Mononuclear cell (primary cell): ENCODE measurements around the gene NOL9. TPM values are rescaled to one million over a fixed set of nuclear protein-coding genes. Genes with fewer than 3 reads are reported as not detected.

Source experiments
- H3K27me3 ChIP-seq: 2 replicates; pipeline ENCODE4 v1.6.0; 2011; ENCODE audit warnings: low read length, control low read depth; ENCODE audit not compliant: insufficient read depth
- H3K4me1 ChIP-seq: 2 replicates; pipeline ENCODE4 v1.5.1; 2011; ENCODE audit warnings: mild to moderate bottlenecking, low read length, control low read depth; ENCODE audit not compliant: insufficient read depth
- H3K4me3 ChIP-seq: 2 replicates; pipeline ENCODE4 v1.5.1; 2011; ENCODE audit warnings: mild to moderate bottlenecking, low read length, moderate library complexity
- H3K9me3 ChIP-seq: 2 replicates; pipeline ENCODE4 v1.5.1; 2011; ENCODE audit warnings: low read depth, mild to moderate bottlenecking, control low read depth, low read length
- total RNA-seq: library from RNA; depleted of rRNA; stranded (reverse); fragments of >200 nt; gene quantifications from one replicate; pipeline ENCODE4 v1.2.3, GENCODE V29; 2012

NOL9 gene
- total RNA-seq, 1 donor, result 73.4 TPM

GRCh38 chr1:6488602-6489382 is 65.5 kb downstream of the NOL9 start:
- Histone ChIP-seq H3K9me3 (no peaks in the 10 kb centered on the region), H3K4me3 (no peak overlapping the region), H3K4me1 (peaks cover 10% of the 10 kb centered on the region), H3K27me3 (peaks cover 14% of the 10 kb centered on the region)

DNA sequence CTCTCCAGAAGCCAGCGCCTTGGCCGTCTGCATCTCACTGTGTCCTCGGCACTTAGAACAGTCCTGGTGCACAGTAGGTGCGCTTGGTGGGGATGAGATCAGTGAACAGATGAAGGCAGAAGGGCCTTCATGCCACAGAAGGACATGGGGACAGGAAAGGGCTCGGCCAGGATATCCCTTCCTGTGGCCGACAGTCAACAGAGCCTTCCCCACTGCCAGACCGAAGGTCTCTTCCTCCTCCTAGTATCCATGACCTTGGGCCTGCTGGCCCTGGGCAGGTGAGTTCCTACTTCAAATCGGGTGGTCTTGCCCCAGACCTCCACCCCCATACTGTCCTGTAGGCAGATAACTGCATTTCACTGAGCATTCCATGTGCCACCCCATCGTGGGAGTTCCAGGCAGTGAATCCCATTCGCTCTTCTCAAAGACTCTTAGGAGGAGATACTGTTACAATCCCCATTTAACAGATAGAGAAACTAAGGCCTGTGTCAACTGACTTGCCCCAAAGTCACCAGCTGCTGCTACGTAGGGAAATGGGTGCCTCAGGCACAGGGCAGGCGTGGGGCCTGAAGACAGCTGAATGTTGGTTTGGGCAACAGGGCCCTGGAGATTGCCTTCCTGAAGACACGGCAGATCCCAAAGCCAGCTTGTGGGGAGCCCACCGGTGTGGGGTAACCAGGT is 66.4 kb downstream of the NOL9 start:
- Histone ChIP-seq H3K9me3 (no peaks in the 10 kb centered on the region), H3K27me3 (peaks cover 16% of the 10 kb centered on the region), H3K4me1 (peaks cover 10% of the 10 kb centered on the region), H3K4me3 (no peak overlapping the region)

- Histone ChIP-seq H3K9me3 (no peaks in the 10 kb centered on the region), H3K4me3 (no peak overlapping the region), H3K27me3 (peaks cover 16% of the 10 kb centered on the region), H3K4me1 (peaks cover 10% of the 10 kb centered on the region)
These were observed 67.8 kb downstream of the NOL9 start for GRCh38 chr1:6486433-6487011.

GRCh38 chr1:6485168-6486101 is 68.9 kb downstream of the NOL9 start:
- peaks cover 16% of the 10 kb centered on the region for H3K27me3 ChIP-seq
- H3K4me3 ChIP-seq, result no peak overlapping the region
- H3K9me3 ChIP-seq, result no peaks in the 10 kb centered on the region
- peaks cover 5% of the 10 kb centered on the region for H3K4me1 ChIP-seq

DNA sequence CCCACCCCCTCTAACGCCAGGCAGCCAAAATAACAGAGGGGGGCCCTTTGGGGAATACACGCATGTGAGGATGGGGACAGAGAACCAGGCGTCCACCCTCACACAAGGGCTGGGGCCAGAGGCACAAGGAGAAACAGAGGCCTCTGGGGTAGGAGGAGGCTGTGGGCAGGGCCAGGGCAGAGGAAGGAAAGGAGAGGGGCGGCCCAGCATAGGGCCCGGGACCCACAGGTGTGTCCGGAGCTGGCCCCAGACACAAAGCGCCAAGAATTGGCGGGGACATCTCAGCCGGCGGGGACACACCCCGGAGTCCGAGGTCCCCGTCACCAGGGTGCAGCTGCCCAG is 69.5 kb downstream of the NOL9 start:
- no peaks in the 10 kb centered on the region for H3K9me3 ChIP-seq
- peaks cover 14% of the 10 kb centered on the region for H3K27me3 ChIP-seq
- H3K4me1 ChIP-seq, result peaks cover 5% of the 10 kb centered on the region
- H3K4me3 ChIP-seq, result no peak overlapping the region

- no peaks in the 10 kb centered on the region for H3K9me3 ChIP-seq
- H3K4me3 ChIP-seq, result no peak overlapping the region
- H3K4me1 ChIP-seq, result peaks cover 5% of the 10 kb centered on the region
- peaks cover 14% of the 10 kb centered on the region for H3K27me3 ChIP-seq
These were observed 70.6 kb downstream of the NOL9 start for GRCh38 chr1:6483761-6484117.

GRCh38 chr1:6483017-6483760 is 71.1 kb downstream of the NOL9 start:
- H3K4me1 ChIP-seq, result peaks cover 5% of the 10 kb centered on the region
- H3K4me3 ChIP-seq, result no peak overlapping the region
- H3K9me3 ChIP-seq, result no peaks in the 10 kb centered on the region
- H3K27me3 ChIP-seq, result peaks cover 14% of the 10 kb centered on the region

- H3K4me1 ChIP-seq, result peaks cover 5% of the 10 kb centered on the region
- peaks cover 14% of the 10 kb centered on the region for H3K27me3 ChIP-seq
- H3K4me3 ChIP-seq, result no peak overlapping the region
- H3K9me3 ChIP-seq, result no peaks in the 10 kb centered on the region
These were observed 72.5 kb downstream of the NOL9 start for GRCh38 chr1:6481820-6482219.

- Histone ChIP-seq H3K9me3 (no peaks in the 10 kb centered on the region), H3K27me3 (no peaks in the 10 kb centered on the region), H3K4me3 (no peak overlapping the region), H3K4me1 (peaks cover 4% of the 10 kb centered on the region)
These were observed 77.1 kb downstream of the NOL9 start for GRCh38 chr1:6477039-6477820.

DNA sequence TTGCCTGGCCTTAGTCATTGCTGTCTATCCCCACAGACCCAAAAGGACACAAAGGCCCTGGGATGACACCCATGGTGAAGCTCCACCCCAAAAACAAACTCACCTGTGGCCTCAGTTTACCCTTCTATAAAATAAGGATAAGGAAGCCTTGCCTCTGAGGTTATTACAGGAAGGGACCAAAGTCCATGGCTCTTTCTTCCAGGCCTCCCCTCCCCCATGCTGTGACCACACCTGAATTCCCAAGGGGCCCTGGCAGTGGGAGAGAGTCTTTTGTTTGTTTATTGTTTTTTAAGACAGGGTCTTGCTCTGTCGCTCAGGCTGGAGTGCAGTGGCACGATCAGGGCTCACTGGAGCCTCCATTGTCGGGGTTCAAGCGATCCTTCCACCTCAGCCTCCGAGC is 77.8 kb downstream of the NOL9 start:
- H3K9me3 ChIP-seq, result no peaks in the 10 kb centered on the region
- H3K4me3 ChIP-seq, result no peak overlapping the region
- H3K4me1 ChIP-seq, result peaks cover 4% of the 10 kb centered on the region
- H3K27me3 ChIP-seq, result no peaks in the 10 kb centered on the region

- no peaks in the 10 kb centered on the region for H3K27me3 ChIP-seq
- H3K9me3 ChIP-seq, result no peaks in the 10 kb centered on the region
- H3K4me3 ChIP-seq, result no peak overlapping the region
- peaks cover 4% of the 10 kb centered on the region for H3K4me1 ChIP-seq
These were observed 78.8 kb downstream of the NOL9 start for GRCh38 chr1:6475381-6476133.

DNA sequence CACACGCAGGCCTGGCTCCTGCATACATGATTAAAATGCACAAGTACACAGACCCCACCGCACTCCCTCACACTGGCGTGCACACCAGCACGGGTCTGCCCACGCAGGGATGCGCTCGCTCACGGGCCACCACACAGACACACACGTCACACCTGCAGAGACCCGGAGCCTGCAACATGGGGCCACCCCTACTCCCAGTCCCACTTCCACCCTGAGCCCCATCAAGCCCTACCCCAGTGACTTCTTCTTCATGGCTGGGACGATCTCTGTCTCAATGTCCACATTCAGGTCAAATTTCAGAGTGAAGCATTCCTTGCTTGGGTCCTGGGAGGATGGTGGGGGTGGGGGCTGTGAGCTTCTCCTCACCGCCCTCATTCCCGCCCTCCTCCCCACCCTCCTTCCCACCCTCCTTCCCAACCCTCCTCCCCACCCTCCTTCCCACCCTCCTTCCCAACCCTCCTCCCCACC is 79.5 kb downstream of the NOL9 start:
- no peaks in the 10 kb centered on the region for H3K27me3 ChIP-seq
- no peaks in the 10 kb centered on the region for H3K9me3 ChIP-seq
- H3K4me1 ChIP-seq, result peaks cover 4% of the 10 kb centered on the region
- H3K4me3 ChIP-seq, result no peak overlapping the region
